Astrocyte of the cerebellum (primary cell): ENCODE data around the gene ZNF668.

Source experiments
- DNase-seq: peaks from one replicate; pipeline ENCODE4 v3.0.0-alpha.2; 2011; ENCODE audit warnings: low read depth
- H3K4me3 ChIP-seq: 2 replicates; pipeline ENCODE4 v1.5.1; 2011; ENCODE audit warnings: mild to moderate bottlenecking, low read depth, low read length, moderate library complexity
- in situ Hi-C: cut with HindIII; loops from 2 replicates; pipeline ENCODE4 v1.10.0; 2017; ENCODE audit warnings: low sequenced_read_pairs
- TF ChIP-seq, protein P1 (sequence below): IDR thresholded peaks from 2 replicates; pipeline ENCODE4 v1.5.1; 2012; ENCODE audit warnings: low read length, low read depth, moderate library complexity, mild to moderate bottlenecking; ENCODE audit errors: missing control alignments

ZNF668 gene

GRCh38 chr16:31099860-31100638 is 26.0 kb upstream of the ZNF668 start:
- no peak overlapping the region for H3K4me3 ChIP-seq
- in situ Hi-C loops: no loop called here
- no peak for DNase-seq
- TF ChIP-seq, protein P1, sequence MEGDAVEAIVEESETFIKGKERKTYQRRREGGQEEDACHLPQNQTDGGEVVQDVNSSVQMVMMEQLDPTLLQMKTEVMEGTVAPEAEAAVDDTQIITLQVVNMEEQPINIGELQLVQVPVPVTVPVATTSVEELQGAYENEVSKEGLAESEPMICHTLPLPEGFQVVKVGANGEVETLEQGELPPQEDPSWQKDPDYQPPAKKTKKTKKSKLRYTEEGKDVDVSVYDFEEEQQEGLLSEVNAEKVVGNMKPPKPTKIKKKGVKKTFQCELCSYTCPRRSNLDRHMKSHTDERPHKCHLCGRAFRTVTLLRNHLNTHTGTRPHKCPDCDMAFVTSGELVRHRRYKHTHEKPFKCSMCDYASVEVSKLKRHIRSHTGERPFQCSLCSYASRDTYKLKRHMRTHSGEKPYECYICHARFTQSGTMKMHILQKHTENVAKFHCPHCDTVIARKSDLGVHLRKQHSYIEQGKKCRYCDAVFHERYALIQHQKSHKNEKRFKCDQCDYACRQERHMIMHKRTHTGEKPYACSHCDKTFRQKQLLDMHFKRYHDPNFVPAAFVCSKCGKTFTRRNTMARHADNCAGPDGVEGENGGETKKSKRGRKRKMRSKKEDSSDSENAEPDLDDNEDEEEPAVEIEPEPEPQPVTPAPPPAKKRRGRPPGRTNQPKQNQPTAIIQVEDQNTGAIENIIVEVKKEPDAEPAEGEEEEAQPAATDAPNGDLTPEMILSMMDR: no peak

DNA sequence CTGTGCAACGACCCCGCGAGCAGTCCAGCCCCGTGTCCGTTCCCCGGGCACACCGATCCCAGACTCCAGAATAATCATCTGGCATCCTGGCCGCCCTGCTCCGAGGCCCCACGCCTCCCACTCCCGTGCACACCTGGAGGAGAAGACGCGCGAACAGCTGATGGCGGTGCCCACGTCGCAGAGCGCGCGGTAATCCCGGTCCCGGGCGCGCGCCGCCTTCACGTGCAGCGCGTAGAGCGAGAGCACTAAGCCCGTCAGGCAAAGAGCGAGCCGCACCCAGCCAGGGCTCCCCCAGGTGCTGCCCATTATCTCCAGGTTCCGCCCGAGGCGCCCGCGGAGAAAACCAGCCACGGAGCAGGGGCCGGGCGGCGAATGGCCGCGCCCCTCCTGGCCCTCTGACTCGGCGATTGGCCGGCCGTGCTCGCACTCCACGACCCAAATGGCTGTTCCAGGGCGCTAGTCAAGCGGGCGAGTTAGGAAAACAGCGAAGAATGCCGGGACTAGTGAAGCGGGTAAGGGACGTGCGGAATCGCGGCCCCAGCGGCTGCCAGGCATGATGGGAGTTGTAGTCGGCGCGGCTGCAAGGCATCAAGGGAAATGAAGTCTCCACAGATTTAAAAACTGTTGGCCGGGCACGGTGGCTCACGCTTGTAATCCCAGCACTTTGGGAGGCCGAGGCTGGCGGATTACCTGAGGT is 20.5 kb upstream of the ZNF668 start, which contains the start of gene VKORC1:
TSS of gene VKORC1 (minus strand) at position 374 of the 697 bp plus-strand sequence. CDS start at position 306, 68 bp downstream.
- peak; percentile 96 for DNase-seq
- peak within 1 kb of the TSS; percentile 90 for H3K4me3 ChIP-seq
- in situ Hi-C loops: no loop called here
- TF ChIP-seq, protein P1: no peak

- TF ChIP-seq, protein P1: no peak
- peak overlapping the region; percentile 90 for H3K4me3 ChIP-seq
- in situ Hi-C loops: no loop called here
- no peak for DNase-seq
These were observed 20.0 kb upstream of the ZNF668 start for GRCh38 chr16:31094088-31094423.

GRCh38 chr16:31093132-31093703 is 19.2 kb upstream of the ZNF668 start:
- DNase-seq: no peak
- in situ Hi-C loops: no loop called here
- TF ChIP-seq, protein P1: no peak
- H3K4me3 ChIP-seq: peak overlapping the region; percentile 90

DNA sequence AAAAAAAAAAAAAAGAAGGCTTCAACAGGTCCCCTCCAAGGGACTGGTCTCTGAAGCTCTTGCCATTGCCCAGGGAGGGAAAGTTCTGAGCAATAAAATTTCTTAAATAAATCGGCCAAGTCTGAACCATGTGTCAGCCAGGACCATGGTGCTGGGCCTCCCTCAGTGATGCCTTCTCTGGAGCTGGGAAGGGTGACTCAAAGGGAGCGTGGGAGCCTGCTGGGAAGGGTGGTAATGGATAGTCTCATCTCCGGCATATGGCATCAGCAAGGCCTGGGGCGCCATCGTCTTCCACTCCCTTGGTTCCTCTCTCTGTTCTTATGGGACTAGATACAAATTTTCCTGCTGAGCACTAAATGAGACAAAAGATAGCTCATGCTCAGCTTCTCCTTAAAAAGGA is 18.3 kb upstream of the ZNF668 start:
- TF ChIP-seq, protein P1: no peak

GRCh38 chr16:31090540-31090939 is 16.5 kb upstream of the ZNF668 start:
- TF ChIP-seq, protein P1: no peak
- peak; percentile 20 for DNase-seq
- in situ Hi-C loops: no loop called here
- H3K4me3 ChIP-seq: no peak overlapping the region

More for the DNA sequence above, 18.3 kb upstream of the ZNF668 start:
- no peak overlapping the region for H3K4me3 ChIP-seq
- in situ Hi-C loops: no loop called here
- no peak for DNase-seq
